ENCODE results near the gene PYGB.
A peak's percentile ranks its signal among the peaks of the same experiment; 100 is the strongest.

Gene PYGB

DNA sequence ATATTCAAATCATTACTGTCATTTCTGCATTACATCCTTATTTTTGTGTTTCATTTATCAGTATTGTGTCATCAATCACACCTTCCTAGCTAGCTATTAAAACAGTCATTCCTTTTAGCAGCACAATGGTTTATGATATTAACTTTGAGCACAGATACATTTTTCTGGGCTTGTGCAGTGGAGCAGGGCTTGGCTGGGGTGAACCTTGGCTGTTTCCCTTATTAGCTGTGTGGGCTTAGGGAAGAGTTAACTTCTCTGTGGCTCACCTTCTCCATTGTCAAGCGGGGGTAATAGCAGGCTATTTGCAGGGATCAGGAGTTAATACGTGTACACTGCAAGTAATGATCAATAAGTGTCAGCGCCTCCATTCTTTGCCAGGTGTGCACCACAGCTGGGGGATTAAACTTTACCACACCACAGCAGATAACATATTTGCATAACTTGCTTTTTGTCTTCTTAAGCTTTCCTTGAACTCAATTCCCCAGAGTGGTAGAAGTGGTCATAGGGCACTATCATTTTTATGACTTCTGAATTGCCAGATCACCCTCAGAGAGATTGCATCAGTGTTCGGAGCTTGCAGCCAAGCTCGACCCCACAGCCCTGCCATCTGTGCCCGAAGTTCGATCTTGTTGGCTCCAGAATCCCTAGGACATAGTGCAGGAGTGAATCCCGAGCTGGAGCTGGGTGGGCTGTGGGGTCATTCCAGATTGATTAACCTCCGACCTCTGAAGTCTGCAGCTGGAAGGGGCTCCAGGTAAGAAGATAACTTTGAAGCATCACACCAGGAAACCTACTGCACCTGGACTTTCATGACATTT lies 1.5 kb upstream of the PYGB start:
- Histone ChIP-seq H3K27ac (ENCODE audit: low read depth, low read length) (no peak overlapping the region), H3K14ac (ENCODE audit: low read length) (no peak overlapping the region), H4K12ac (ENCODE audit: low read depth, low read length) (no peak overlapping the region), H2AK5ac (ENCODE audit: low read length) (no peak overlapping the region), H3K79me2 (ENCODE audit: control insufficient read depth, insufficient read depth, low read length, poor library complexity) (peaks cover 9% of the 10 kb centered on the region), H3K36me3 (ENCODE audit: control insufficient read depth in 1 of 2, insufficient read depth in 2 of 2, low read length in 2 of 2) (peaks cover 3 to 4% of the 10 kb centered on the region in 2 experiments), H3K4me1 (ENCODE audit: control insufficient read depth in 1 of 2, insufficient read depth in 2 of 2, low read length in 2 of 2) (peaks cover 7% of the 10 kb centered on the region in 2 experiments), H2BK12ac (ENCODE audit: low read length) (no peak overlapping the region), H2BK120ac (ENCODE audit: insufficient read depth, low read length, poor library complexity) (no peak overlapping the region), H3K23ac (ENCODE audit: low read length) (no peak overlapping the region), H3K18ac (ENCODE audit: low read length) (no peak overlapping the region), H4K8ac (ENCODE audit: low read depth, low read length) (no peak overlapping the region), H3K9me3 (ENCODE audit: insufficient read depth, low read depth, low read length) (no peaks in the 10 kb centered on the region), H3K4ac (ENCODE audit: low read depth, low read length) (no peak overlapping the region), H2BK5ac (ENCODE audit: low read depth, low read length, poor library complexity) (no peak overlapping the region), H4K91ac (ENCODE audit: low read depth, low read length) (no peak overlapping the region), H2AFZ (ENCODE audit: insufficient read depth, low read length, poor library complexity) (peak overlapping the region; percentile 19), H3K4me3 (ENCODE audit: low read depth, low read length) (no peak overlapping the region), H3K79me1 (ENCODE audit: low read length) (peaks cover 9% of the 10 kb centered on the region), H3K27me3 (ENCODE audit: insufficient read depth, low read length) (no peaks in the 10 kb centered on the region), H3K9ac (ENCODE audit: low read length) (no peak overlapping the region), H3K4me2 (ENCODE audit: low read length) (no peak overlapping the region)
- DNase-seq, result no peak
- no CpG with 5 or more reads among the region's 9 CpGs for WGBS (ENCODE audit: extremely low coverage, insufficient coverage, insufficient read length)

DNA sequence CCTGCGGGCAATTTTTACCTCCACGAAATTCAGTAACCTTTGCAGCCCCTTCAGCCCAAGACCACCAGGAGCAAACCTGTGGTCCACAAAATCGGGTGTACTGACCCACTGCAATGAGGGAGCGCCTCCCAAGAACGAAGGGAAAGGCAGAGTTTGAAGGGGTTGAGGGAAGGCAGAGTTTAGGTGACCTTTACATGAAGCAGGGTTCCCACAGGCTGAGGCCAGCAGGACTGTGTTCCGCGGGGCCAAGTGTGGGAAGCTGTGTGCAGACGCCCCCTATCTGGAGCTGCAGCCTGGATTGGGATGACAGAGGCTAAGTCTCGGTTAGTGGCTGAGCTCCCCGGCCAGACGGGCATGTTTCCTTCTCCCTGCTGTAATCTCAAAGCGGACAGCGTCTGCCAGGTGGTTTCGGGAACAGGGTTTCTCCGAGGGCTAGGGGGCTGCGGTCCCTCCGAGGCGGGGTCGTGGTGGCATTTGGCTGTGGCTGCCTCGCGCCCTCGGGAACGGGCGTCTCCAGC lies 826 bp upstream of the PYGB start:
- Histone ChIP-seq H4K12ac (ENCODE audit: low read depth, low read length) (peak overlapping the region; percentile 16), H3K9me3 (ENCODE audit: insufficient read depth, low read depth, low read length) (no peaks in the 10 kb centered on the region), H3K23ac (ENCODE audit: low read length) (no peak overlapping the region), H3K79me2 (ENCODE audit: control insufficient read depth, insufficient read depth, low read length, poor library complexity) (peaks cover 9% of the 10 kb centered on the region), H2AK5ac (ENCODE audit: low read length) (no peak overlapping the region), H3K4ac (ENCODE audit: low read depth, low read length) (no peak overlapping the region), H3K4me1 (ENCODE audit: control insufficient read depth in 1 of 2, insufficient read depth in 2 of 2, low read length in 2 of 2) (peaks cover 7% of the 10 kb centered on the region in 2 experiments), H2BK120ac (ENCODE audit: insufficient read depth, low read length, poor library complexity) (no peak overlapping the region), H3K18ac (ENCODE audit: low read length) (peak overlapping the region; percentile 3), H3K79me1 (ENCODE audit: low read length) (peaks cover 9% of the 10 kb centered on the region), H3K4me3 (ENCODE audit: low read depth, low read length) (peak overlapping the region; percentile 83), H2BK5ac (ENCODE audit: low read depth, low read length, poor library complexity) (no peak overlapping the region), H4K91ac (ENCODE audit: low read depth, low read length) (no peak overlapping the region), H2AFZ (ENCODE audit: insufficient read depth, low read length, poor library complexity) (peak overlapping the region; percentile 19), H3K27me3 (ENCODE audit: insufficient read depth, low read length) (no peaks in the 10 kb centered on the region), H3K9ac (ENCODE audit: low read length) (peak overlapping the region; percentile 2), H3K36me3 (ENCODE audit: control insufficient read depth in 1 of 2, insufficient read depth in 2 of 2, low read length in 2 of 2) (peaks cover 3 to 4% of the 10 kb centered on the region in 2 experiments), H3K14ac (ENCODE audit: low read length) (no peak overlapping the region), H3K27ac (ENCODE audit: low read depth, low read length) (no peak overlapping the region), H4K8ac (ENCODE audit: low read depth, low read length) (peak overlapping the region; percentile 5), H2BK12ac (ENCODE audit: low read length) (no peak overlapping the region), H3K4me2 (ENCODE audit: low read length) (peak overlapping the region; percentile 97)
- WGBS (ENCODE audit: extremely low coverage, insufficient coverage, insufficient read length), result no CpG with 5 or more reads among the region's 24 CpGs
- DNase-seq, result peak in 1 of 2 donors; percentile 42

DNA sequence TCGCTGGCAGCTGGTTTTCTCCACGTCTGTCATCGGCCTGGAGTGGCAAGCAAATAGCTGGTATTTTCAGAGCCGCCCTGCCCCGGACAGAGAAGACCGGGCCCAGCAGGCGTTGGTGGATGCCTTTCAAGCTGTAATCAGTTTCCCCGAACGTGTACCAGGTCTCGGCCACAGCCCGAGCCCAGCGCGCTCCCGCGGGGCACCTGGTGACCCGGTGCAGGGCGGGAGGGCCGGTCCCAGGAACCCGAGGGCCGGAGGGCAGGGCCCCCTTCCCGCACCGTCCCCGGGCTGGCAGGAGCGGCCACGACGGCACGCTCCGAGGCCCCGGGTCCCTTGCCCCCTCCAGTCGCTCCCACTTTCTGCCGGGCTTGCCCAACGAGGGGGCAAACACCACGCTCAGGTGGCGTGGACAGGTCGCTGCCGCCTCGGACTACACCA lies 348 bp upstream of the PYGB start:
- Histone ChIP-seq H4K8ac (ENCODE audit: low read depth, low read length) (peak overlapping the region; percentile 5), H2BK5ac (ENCODE audit: low read depth, low read length, poor library complexity) (no peak overlapping the region), H4K12ac (ENCODE audit: low read depth, low read length) (no peak overlapping the region), H2BK12ac (ENCODE audit: low read length) (peak overlapping the region; percentile 1), H4K91ac (ENCODE audit: low read depth, low read length) (peak overlapping the region; percentile 54), H3K4me3 (ENCODE audit: low read depth, low read length) (peak overlapping the region; percentile 83), H2AK5ac (ENCODE audit: low read length) (no peak overlapping the region), H3K79me1 (ENCODE audit: low read length) (peaks cover 9% of the 10 kb centered on the region), H3K27ac (ENCODE audit: low read depth, low read length) (no peak overlapping the region), H3K79me2 (ENCODE audit: control insufficient read depth, insufficient read depth, low read length, poor library complexity) (peaks cover 9% of the 10 kb centered on the region), H3K9ac (ENCODE audit: low read length) (peak overlapping the region; percentile 36), H2BK120ac (ENCODE audit: insufficient read depth, low read length, poor library complexity) (no peak overlapping the region), H3K4me2 (ENCODE audit: low read length) (peak overlapping the region; percentile 97), H3K18ac (ENCODE audit: low read length) (peak overlapping the region; percentile 3), H3K27me3 (ENCODE audit: insufficient read depth, low read length) (no peaks in the 10 kb centered on the region), H3K14ac (ENCODE audit: low read length) (peak overlapping the region; percentile 79), H3K9me3 (ENCODE audit: insufficient read depth, low read depth, low read length) (no peaks in the 10 kb centered on the region), H3K23ac (ENCODE audit: low read length) (no peak overlapping the region), H2AFZ (ENCODE audit: insufficient read depth, low read length, poor library complexity) (peak overlapping the region; percentile 19), H3K4me1 (ENCODE audit: control insufficient read depth in 1 of 2, insufficient read depth in 2 of 2, low read length in 2 of 2) (peaks cover 7% of the 10 kb centered on the region in 2 experiments), H3K36me3 (ENCODE audit: control insufficient read depth in 1 of 2, insufficient read depth in 2 of 2, low read length in 2 of 2) (peaks cover 3 to 4% of the 10 kb centered on the region in 2 experiments), H3K4ac (ENCODE audit: low read depth, low read length) (no peak overlapping the region)
- no CpG with 5 or more reads among the region's 37 CpGs for WGBS (ENCODE audit: extremely low coverage, insufficient coverage, insufficient read length)
- DNase-seq, result peak in 1 of 2 donors; percentile 46

DNA sequence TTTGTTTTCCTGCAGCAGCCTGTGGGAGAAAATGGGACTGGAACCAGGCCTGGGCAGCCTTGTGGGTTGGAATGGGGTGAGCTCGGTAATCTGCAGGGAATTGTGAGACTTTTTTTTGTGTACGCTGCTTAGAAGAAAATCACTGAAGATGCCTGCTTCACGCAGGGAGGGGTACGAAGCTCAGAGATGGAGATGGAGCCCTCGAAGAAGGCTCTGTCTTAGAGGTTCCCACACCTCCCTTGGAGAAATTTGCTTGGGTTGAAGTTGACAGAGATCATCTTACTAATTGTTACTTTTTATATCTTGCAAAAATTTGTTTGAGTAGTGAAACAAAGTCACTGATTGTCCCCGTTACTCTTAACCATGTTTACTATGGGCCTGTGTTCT lies 894 bp downstream of the PYGB start:
- Histone ChIP-seq H4K91ac (ENCODE audit: low read depth, low read length) (peak overlapping the region; percentile 50), H4K12ac (ENCODE audit: low read depth, low read length) (peak overlapping the region; percentile 40)

More for the DNA sequence above, 894 bp downstream of the PYGB start:
- H2BK120ac ChIP-seq (ENCODE audit: insufficient read depth, low read length, poor library complexity), result no peak overlapping the region
- H3K27me3 ChIP-seq (ENCODE audit: insufficient read depth, low read length), result no peaks in the 10 kb centered on the region
- H4K8ac ChIP-seq (ENCODE audit: low read depth, low read length), result peak overlapping the region; percentile 90
- H3K36me3 ChIP-seq (ENCODE audit: control insufficient read depth in 1 of 2, insufficient read depth in 2 of 2, low read length in 2 of 2), result peaks cover 3 to 4% of the 10 kb centered on the region in 2 experiments
- no peaks in the 10 kb centered on the region for H3K9me3 ChIP-seq (ENCODE audit: insufficient read depth, low read depth, low read length)
- H3K9ac ChIP-seq (ENCODE audit: low read length), result peak overlapping the region; percentile 64
- no peak overlapping the region for H2AK5ac ChIP-seq (ENCODE audit: low read length)
- peaks cover 7% of the 10 kb centered on the region in 2 experiments for H3K4me1 ChIP-seq (ENCODE audit: control insufficient read depth in 1 of 2, insufficient read depth in 2 of 2, low read length in 2 of 2)
- no peak overlapping the region for H2BK5ac ChIP-seq (ENCODE audit: low read depth, low read length, poor library complexity)
- WGBS (ENCODE audit: extremely low coverage, insufficient coverage, insufficient read length), result no CpG with 5 or more reads among the region's 6 CpGs
- H3K27ac ChIP-seq (ENCODE audit: low read depth, low read length), result peak overlapping the region; percentile 78
- H2AFZ ChIP-seq (ENCODE audit: insufficient read depth, low read length, poor library complexity), result peak overlapping the region; percentile 61
- H3K4me2 ChIP-seq (ENCODE audit: low read length), result peak overlapping the region; percentile 97
- H3K23ac ChIP-seq (ENCODE audit: low read length), result no peak overlapping the region
- peak overlapping the region; percentile 6 for H3K4ac ChIP-seq (ENCODE audit: low read depth, low read length)
- peaks cover 9% of the 10 kb centered on the region for H3K79me2 ChIP-seq (ENCODE audit: control insufficient read depth, insufficient read depth, low read length, poor library complexity)
- no peak for DNase-seq
- peaks cover 9% of the 10 kb centered on the region for H3K79me1 ChIP-seq (ENCODE audit: low read length)
- peak overlapping the region; percentile 88 for H3K4me3 ChIP-seq (ENCODE audit: low read depth, low read length)
- no peak overlapping the region for H3K18ac ChIP-seq (ENCODE audit: low read length)
- peak overlapping the region; percentile 46 for H3K14ac ChIP-seq (ENCODE audit: low read length)
- no peak overlapping the region for H2BK12ac ChIP-seq (ENCODE audit: low read length)

All from trophoblast cell (in vitro differentiated cells and primary cell).